Inflammatory macrophage (primary cell): ENCODE data around the gene CYRIA.

Experiments used
- DNase-seq, 2 donors: peaks; one replicate each; pipeline ENCODE4 v3.0.0-alpha.2; 2020 to 2022

Gene CYRIA

GRCh38 chr2:16666449-16666801 is 791 bp upstream of the CYRIA start:
- no peak for DNase-seq

GRCh38 chr2:16664809-16665747 is 556 bp downstream of the CYRIA start:
- no peak for DNase-seq

GRCh38 chr2:16664052-16664731 is 1.4 kb downstream of the CYRIA start:
- DNase-seq = peak; percentile 88 to 90

GRCh38 chr2:16663121-16663905 is 2.3 kb downstream of the CYRIA start:
- no peak for DNase-seq

GRCh38 chr2:16661936-16662839 is 3.4 kb downstream of the CYRIA start:
- DNase-seq = no peak

- DNase-seq = no peak
Observed at GRCh38 chr2:16661526-16661925, 4.1 kb downstream of the CYRIA start.

- DNase-seq = no peak
Observed at GRCh38 chr2:16660556-16660955, 5.1 kb downstream of the CYRIA start.

- DNase-seq = peak in 1 of 2 donors; percentile 43
Observed at GRCh38 chr2:16660114-16660513, 5.5 kb downstream of the CYRIA start.

- peak in 1 of 2 donors; percentile 42 for DNase-seq
Observed at GRCh38 chr2:16658076-16658739, 7.4 kb downstream of the CYRIA start.

- DNase-seq = no peak
Observed at GRCh38 chr2:16657671-16658070, 8.0 kb downstream of the CYRIA start.

- DNase-seq = peak; percentile 91 to 92
Observed at GRCh38 chr2:16656784-16657391, 8.7 kb downstream of the CYRIA start.

GRCh38 chr2:16655905-16656642 is 9.6 kb downstream of the CYRIA start:
- no peak for DNase-seq

- DNase-seq = no peak
Observed at GRCh38 chr2:16655445-16655837, 10.2 kb downstream of the CYRIA start.

GRCh38 chr2:16654833-16655444 is 10.7 kb downstream of the CYRIA start:
- DNase-seq = peak; percentile 34 to 42

- peak; percentile 85 to 87 for DNase-seq
Observed at GRCh38 chr2:16653799-16654198, 11.8 kb downstream of the CYRIA start.

GRCh38 chr2:16653083-16653375 is 12.6 kb downstream of the CYRIA start:
- DNase-seq = no peak

GRCh38 chr2:16652296-16653082 is 13.1 kb downstream of the CYRIA start:
- DNase-seq = no peak

- DNase-seq = peak; percentile 71 to 74
Observed at GRCh38 chr2:16650287-16651249, 15.1 kb downstream of the CYRIA start.
